GM19438 (cell line): ENCODE data around the gene GLYATL3.

ENCODE experiments used
- ATAC-seq: cut with Tn5 transposase; IDR thresholded peaks from one replicate; pipeline ENCODE4 v1.9.1; 2021; ENCODE audit warnings: low read depth; ENCODE audit not compliant: unreplicated experiment

Gene GLYATL3

GRCh38 chr6:49543087-49543858, 43.5 kb downstream of the GLYATL3 start:
- no peak for ATAC-seq

- no peak for ATAC-seq
These were observed 46.6 kb downstream of the GLYATL3 start for GRCh38 chr6:49546331-49546730.

GRCh38 chr6:49548613-49549304, 49.0 kb downstream of the GLYATL3 start:
- no peak for ATAC-seq

GRCh38 chr6:49549691-49550491, 50.2 kb downstream of the GLYATL3 start:
- ATAC-seq: no peak

GRCh38 chr6:49550492-49551077, 50.9 kb downstream of the GLYATL3 start, which contains the start of gene C6orf141:
C6orf141 (plus strand) TSS chr6:49550668; CDS start chr6:49550793, 125 bp downstream.
- ATAC-seq: peak; percentile 85

- ATAC-seq: peak; percentile 49
These were observed 51.5 kb downstream of the GLYATL3 start for GRCh38 chr6:49551078-49551865.

- peak; percentile 41 for ATAC-seq
These were observed 52.1 kb downstream of the GLYATL3 start for GRCh38 chr6:49551866-49552129.

- no peak for ATAC-seq
These were observed 52.9 kb downstream of the GLYATL3 start for GRCh38 chr6:49552596-49552995.

- no peak for ATAC-seq
These were observed 53.7 kb downstream of the GLYATL3 start for GRCh38 chr6:49553384-49553783.

- no peak for ATAC-seq
These were observed 56.2 kb downstream of the GLYATL3 start for GRCh38 chr6:49555951-49556350.

- no peak for ATAC-seq
These were observed 56.7 kb downstream of the GLYATL3 start for GRCh38 chr6:49556429-49556837.

GRCh38 chr6:49557177-49557576, 57.5 kb downstream of the GLYATL3 start:
- ATAC-seq: no peak

- ATAC-seq: no peak
These were observed 58.5 kb downstream of the GLYATL3 start for GRCh38 chr6:49558238-49558637.

- ATAC-seq: no peak
These were observed 63.5 kb downstream of the GLYATL3 start for GRCh38 chr6:49563006-49563886.

GRCh38 chr6:49564552-49564951, 64.8 kb downstream of the GLYATL3 start:
- no peak for ATAC-seq

- ATAC-seq: no peak
These were observed 65.5 kb downstream of the GLYATL3 start for GRCh38 chr6:49565261-49565660.

GRCh38 chr6:49565855-49566254, 66.1 kb downstream of the GLYATL3 start:
- ATAC-seq: no peak

GRCh38 chr6:49570474-49571079, 70.9 kb downstream of the GLYATL3 start:
- no peak for ATAC-seq

- no peak for ATAC-seq
These were observed 76.9 kb downstream of the GLYATL3 start for GRCh38 chr6:49576618-49577017.
